HPDE6-E6E7 (cell line): ENCODE measurements around the gene SUCLA2.
A peak's percentile ranks its signal among the peaks of the same experiment; 100 is the strongest.
"Not testable (repeated sequence)": the region's sequence is repeated elsewhere in the genome, so short reads cannot be mapped to it uniquely, and the experiment has no call there.

Source experiments
- DNase-seq: peaks from one replicate; pipeline ENCODE4 v3.0.0; 2011; ENCODE audit warnings: missing footprints; ENCODE audit errors: extremely low spot score

Gene SUCLA2

DNA sequence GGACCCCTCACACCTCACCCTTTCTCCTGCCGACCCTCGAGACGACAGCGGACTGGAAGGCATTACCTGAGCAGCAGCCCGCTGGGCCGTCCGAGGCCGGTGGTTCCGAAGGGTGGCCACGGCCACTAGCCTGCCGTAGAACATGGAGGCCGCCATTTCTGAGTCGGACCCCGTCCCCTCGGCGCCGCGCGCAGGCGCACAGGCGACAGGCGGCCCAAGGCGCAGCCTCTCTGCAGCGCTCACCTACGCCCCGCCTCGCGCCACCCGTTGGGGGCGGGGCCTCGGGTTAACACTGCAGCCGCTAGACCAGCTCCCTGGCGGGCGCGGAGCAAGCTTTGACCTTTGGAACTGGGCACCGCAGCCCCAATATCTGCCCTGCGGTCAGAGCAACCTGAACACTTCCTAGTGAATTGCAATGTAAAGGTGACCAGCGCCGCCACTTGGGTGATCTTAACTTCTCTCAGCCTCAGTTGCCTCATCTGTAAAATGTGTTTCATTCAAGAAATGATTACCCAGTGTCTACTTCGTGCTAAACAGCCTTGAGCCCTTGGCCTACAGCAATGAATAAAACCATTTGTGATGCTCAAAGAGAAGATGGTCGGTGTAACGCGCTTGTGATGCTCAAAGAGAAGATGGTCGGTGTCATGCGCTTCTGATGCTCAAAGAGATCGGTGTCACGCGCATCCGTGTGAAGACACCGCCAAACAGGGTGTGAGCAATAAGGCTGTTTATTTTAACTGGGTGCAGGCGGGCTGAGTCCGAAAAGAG lies at the start of gene SUCLA2:
SUCLA2 (minus strand) TSS at position 160 of the 768 bp plus-strand sequence; CDS start at position 156, 4 bp downstream.
- peak; percentile 62 for DNase-seq

DNA sequence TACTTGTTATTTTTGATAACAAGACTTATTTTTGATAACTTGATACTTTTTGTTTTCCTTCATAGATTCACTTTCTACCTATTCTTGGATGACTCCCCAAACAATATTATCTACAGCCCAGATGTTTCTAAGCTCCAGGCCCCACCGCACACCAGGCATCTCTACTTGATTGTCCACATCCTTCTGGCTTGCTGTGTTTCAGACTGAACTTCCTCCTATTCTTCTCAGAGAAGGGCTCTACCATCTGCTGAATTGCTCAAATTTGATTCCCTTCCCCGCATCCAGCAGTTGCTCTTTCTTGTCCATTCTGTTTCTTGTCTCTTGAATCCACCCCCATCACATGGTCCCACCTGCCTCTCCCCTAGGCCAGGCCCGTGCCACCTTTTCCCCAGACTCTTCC lies 49.5 kb upstream of the SUCLA2 start:
- DNase-seq = no peak

DNA sequence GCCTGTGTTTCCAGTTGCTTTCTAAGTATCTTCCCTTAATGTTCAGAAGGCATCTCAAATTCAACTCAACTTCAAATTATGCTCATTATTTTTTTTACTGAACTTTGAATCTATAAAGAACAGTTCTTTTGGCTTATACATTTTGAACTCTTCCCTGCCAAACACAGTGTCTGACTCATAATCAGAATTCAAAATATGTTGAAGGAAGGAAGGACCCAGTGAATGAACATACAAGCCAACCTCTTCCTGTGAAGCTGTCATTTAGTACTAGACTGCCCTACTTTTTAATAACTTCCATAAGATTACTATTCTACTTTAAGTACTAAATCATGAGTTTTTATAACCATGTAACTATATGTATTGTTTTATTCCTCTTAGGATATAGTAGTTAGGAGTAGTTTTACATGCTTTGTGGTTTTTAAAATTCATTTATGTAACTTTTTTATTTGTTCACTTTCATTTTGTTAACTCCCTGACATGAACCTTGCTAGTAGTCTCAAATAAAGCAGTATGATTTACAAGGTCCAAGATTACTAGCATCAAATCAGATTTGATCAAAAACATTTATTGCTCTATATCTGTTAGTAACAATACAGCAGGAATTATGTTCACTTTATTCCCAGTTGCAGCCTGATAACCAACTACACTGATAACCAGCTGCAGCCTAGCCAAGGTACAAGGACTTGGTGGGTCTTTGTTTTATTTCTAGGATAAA lies 42.9 kb upstream of the SUCLA2 start:
- DNase-seq = no peak

DNA sequence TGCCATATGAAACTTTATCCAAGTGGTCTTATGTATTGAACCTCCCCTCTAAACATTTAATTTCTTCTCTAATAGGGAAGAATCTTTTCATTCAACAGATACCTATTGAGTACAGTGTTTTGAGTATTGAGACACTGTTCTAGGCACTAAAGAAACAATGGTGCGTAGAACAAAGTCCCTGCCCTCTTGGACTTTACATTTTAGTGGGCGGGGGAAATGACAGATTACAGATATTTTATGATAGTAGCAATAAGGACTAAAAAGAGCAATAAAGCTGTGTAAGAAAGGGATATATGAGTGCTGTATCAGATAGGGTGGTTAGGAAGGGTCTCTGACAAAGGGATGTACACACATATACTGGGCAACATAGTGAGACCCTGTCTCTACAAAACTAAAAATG lies 41.8 kb upstream of the SUCLA2 start:
- DNase-seq = no peak

DNA sequence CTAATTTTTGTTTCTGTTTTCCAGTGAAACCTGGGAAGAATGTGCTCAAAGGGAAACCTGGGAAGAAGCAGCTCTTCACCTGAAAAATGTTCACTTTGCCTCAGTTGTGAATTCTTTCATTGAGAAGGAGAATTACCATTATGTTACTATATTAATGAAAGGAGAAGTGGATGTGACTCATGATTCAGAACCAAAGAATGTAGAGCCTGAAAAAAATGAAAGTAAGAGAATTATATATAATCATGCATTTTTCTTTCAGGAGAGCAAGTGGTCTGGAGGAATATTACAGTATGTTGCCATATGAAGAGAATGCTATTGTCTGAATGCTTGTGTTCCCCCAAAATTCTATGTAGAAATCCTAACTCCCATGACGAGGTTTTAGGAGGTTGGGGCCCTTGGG lies 39.8 kb upstream of the SUCLA2 start:
- DNase-seq = no peak

DNA sequence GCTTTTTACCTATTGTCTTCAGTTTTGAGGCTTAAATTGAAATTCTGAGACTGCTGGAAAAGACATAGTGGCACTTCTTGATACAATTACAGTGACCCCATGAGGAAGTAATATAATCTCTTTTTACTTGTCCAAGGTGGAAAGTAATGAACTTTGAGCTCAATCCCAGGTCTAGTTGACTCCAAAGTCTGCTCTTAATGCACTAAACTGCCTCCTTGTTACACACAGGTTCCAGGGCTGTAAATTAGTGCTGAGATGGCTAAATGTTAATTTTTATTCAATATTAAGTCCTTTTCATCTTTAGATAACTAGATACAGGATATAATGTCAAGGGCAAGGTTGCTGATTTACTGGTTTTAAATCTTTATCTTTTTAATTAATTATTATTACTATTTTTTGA lies 39.0 kb upstream of the SUCLA2 start:
- DNase-seq = no peak

DNA sequence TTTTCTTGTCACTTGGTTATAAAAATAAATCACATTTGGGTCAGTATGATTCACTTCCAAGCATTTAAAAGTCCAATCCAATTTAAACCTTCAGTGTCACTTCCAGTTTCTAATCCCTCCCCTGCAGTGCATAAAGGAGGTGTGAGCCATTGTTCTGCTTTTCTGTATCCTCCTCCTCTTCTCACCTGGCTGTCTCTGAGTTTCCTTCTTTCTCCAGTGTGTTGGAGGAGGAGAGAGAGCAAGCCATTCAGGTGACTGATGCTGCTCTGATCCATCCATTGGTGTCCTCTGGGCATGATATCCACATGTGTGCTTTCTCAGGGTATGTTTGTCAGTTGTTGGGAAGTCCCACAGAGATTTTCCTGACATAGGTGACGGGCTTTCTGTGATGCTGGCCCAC lies 37.7 kb upstream of the SUCLA2 start:
- DNase-seq = no peak

DNA sequence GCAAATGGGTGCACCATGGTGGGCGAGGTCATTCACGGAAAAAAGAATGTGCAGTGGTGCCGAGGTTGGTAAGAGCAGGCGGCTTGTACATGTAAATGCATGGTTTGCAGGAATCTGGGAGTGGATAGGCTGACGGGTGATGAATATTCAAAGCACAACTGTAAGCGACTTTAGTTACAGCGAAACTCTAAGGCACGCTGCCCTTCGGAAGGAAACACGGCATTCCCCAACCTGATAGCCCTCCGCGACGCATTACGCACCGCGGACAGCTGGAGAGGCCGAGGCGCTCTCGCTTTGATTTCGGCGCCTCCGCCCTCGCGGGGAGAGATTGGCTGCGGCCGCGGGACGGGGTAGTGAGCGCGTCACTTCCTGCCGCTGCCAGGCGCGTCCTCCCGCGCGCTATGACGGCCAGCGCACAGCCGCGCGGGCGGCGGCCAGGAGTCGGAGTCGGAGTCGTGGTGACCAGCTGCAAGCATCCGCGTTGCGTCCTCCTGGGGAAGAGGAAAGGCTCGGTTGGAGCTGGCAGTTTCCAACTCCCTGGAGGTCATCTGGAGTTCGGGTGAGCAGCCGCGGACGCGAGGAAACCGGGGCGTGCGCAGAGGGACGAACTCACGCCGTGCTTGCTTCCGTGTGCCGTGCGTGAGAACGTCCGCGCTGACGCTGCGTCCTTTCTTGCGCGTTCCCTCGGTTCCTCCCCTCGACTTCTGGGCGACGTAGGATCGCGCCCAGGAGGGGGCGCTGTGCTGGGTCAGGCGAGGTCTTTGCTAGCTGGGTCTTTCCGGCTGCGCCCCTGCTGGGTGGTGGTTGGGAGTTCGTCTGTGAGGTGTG lies 36.5 kb upstream of the SUCLA2 start, which contains the start of gene NUDT15:
NUDT15 (plus strand) TSS at position 381 of the 828 bp plus-strand sequence; CDS start at position 402, 21 bp downstream.
- peak; percentile 67 for DNase-seq

DNA sequence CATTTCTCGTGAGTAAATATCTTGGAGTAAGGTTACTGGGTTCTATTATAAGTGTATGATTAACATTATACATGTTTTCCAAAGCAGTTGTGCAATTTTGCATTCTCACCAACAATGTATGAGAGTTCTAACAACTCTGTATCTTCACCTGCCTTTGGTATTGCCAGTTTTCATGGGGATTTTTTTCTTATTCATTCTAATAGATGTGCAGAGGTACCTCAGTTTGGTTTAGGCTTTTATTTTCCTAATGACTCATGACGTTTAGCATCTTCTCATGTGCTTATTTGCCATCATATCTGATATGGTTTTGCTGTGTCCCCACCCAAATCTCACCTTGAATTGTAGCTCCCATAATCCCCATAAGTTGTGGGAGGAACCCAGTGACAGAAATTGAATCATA lies 28.8 kb upstream of the SUCLA2 start:
- DNase-seq = no peak

DNA sequence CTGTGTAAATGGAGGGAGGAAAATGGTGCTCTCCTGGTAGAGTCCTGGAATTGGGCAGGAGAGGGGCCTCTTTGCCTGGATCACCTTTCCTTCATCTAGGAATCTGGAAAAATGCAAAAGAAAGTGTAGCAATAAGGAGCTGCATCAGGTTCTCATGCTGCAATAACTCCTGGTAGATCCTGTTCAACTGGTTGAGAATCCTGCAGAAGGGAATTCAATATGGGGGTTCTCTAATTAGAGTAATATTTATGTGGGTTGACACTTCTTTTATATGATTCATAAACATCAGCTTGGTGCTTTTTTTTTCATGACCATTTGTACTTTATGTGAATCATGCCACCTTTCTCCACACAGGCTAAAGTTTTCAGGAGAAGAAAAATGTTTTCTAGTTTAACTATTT lies 27.0 kb upstream of the SUCLA2 start:
- DNase-seq = no peak

DNA sequence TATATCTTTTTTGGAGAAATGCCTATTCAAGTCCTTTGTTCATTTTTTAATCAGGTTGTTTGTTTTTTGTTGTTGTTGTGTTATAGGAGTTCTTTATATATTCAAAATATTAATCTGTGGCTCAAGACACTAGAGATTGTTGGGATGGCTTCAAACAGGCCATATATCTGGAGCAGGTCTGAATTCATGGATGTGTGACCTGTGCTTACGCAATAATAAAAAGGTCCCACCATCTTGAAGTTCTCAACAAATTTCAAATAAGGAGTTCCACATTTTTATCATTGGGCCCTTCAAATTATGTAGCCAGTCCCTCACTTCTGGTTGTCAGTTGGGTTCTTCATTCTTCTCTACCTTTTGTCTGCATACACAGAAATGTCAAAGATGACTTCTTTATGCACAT lies 18.7 kb upstream of the SUCLA2 start:
- DNase-seq = no peak

DNA sequence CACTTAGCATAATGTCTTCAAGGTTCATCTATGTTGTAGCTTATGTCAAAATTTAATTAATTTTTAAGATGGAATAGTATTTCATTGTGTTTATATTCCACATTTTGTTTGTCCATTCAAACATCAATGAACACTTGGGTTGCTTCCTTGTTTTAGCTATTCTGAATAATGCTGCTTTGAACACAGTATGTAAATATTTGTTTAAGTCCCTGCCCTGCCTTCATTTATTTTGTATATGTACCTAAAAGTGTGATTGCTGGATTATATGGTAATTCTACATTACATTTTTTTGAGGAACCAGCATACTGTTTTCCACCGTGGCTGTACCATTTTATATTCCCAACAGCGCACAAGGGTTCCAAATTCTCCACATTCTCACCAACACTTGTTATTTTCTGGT lies 17.6 kb upstream of the SUCLA2 start:
- DNase-seq = no peak

DNA sequence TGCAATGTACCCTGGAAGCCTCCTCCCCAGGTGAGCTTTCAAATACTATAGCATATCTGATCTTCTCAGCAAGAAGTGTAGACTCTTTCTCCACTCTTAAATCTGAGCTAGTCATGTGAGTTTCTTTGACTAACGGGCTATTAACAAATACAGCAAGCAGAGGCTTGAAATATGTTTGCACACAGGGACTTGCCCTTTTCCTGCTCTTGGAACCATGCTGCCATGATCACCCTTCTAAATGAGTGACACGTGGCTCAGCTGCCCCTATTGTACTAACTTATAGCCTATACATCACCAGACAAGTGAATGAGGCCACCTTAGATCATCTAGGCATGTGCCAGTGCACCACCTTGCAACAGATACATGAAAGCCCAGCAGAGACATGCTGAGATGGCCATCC lies 13.3 kb upstream of the SUCLA2 start:
- no peak for DNase-seq

DNA sequence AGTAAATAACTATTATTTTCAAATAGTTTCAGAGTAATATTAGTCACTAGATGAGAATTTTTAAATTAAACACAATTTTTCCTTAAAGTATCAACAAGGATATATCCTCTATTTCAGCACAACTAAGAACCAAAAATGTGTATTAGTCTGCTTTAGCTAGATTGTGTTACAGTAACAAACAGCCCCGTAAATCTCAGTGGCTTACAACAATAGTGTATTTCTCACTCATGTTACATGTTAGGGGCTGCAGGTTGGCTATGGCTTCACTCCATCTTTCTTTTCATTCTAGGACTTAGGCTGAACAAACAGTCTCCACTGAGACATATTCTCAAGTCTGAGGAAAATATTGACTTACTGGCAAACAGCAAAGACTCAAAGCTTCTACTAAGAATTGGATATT lies 11.6 kb upstream of the SUCLA2 start:
- DNase-seq = no peak

DNA sequence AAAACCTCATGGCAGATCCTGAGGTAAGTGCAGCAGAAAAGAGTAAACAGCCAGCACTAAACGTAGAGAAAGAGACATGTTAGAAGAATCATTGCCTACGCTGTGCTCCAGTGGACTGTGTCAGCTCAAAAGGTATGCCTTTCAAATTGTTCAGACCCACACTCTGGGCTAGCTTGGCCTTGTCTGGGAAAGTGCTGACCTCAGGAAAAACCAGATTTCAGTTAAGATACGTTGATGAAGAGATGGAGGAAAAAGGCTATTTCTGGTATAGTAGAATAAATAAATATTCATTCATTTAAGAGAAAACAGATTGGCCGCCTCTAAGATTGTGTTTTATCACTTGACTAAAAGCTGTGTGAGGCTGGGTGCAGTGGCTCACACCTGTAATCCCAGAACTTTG lies 9.6 kb upstream of the SUCLA2 start:
- no peak for DNase-seq

DNA sequence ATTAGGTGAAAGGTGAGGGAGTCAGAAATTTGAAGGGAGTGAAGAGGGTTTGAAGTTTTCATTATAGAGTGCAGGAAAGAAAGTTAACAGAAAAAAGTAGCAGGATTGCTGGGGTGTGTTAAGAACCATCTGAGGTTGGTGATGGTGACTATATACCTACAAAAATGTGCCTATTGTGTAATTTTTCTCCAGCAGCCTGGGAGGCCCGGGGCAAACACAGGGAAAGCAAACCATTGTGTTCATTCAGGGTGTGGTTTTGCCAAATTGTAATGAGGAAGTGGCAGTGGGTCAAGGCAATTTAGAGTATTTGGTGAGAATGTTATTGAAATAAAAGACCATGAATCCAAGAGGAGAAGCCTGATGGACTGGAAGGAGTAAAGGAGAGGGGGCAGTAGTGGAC lies 8.2 kb upstream of the SUCLA2 start:
- peak; percentile 27 for DNase-seq

DNA sequence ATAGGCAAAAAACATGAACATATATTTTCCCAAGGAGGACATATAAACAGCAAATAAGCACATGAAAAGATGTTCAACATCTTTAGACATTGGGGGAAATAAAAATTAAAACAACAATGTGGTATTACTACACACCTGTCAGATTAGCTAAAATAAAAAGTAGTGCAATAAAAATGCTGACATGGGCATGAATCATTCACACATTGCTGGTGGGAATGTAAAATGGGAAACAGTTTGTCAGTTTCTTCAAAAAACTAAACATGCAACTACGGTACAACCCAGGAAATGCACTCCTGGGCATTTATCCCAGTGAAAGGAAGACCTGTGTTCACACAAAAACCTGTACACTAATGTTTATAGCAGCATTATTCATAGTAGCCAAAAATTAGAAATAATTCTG lies 5.3 kb upstream of the SUCLA2 start:
- no peak for DNase-seq

DNA sequence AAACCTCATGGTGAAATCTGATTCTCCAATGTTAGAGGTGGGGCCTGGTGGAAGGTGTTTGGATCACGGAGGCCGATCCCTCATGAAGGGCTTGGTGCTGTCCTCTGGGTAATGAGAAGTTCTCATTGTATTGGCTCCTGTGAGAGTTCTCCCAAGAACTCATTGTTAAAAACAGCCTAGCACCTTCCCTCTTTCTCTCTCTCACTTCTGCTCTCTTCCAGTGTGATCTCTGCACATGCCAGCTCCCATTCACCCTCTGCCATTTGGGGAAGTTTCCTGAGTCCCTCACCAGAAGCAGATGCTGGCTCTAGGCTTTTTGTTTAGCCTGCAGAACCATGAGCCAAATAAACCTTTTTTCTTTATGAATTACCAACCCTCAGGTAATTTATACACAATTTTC lies 3.1 kb upstream of the SUCLA2 start:
- DNase-seq = no peak

DNA sequence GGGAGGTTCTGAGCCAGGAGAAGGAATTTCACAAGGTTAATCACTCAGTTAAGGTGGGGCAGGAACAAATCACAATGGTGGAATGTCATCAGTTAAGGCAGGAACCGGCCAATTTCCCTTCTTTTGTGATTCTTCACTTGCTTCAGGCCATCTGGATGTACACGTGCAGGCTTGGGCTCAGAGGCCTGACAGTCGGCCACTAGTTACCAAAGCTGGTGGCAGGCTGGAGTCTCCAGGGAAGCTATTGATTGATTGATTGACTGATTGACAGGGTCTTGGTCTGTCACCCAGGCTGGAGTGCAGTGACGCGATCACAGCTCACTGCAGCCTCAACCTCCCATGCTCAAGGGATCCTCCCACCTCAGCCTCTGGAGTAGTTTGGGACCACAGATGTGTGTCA lies 926 bp upstream of the SUCLA2 start:
- DNase-seq = not testable (repeated sequence)

DNA sequence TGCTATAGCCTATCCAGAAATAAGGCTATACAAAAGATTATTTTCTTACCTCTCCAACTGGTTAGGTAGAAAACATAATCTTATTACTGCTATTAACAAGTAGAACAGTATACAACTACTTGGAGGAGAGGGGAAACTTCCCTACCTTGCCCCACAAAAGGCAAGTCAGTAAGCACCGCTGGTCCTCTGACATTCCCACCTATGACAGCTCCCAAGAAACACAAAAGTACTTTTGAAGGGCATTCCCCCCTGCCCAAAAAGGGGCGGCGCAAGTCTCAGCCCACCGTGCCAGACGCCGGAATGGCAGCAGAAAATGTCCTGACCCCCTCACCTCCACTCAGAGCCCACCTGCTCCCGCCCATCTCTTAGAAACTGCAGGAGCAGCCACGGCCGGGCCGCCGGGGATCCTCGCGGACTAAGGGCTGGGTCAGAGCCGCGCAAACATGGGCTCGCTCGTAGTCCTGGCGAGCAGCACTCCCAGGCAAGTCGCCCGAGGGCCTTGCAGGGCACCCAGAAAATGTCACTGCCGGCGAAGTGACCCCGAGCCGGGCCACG lies 437 bp downstream of the SUCLA2 start:
- DNase-seq = no peak

DNA sequence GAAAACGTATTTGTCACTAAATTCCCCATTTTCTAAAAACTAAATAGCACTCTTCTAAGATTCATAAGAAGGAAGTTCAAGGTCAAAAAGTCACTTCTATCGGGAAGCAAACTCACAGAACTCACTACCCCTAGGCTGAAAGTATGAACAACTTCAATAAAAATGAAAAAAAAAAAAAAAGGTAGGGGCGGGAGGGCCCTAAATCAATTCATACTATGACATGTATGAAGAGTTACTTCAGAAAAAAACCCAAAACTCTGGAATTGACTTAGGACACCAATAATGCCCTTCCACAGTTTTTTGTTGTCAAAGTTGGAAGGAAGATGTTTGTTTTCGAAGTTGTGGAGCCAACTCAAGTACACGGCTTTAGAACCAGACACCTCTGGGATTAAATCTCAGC lies 1.1 kb downstream of the SUCLA2 start:
- no peak for DNase-seq

DNA sequence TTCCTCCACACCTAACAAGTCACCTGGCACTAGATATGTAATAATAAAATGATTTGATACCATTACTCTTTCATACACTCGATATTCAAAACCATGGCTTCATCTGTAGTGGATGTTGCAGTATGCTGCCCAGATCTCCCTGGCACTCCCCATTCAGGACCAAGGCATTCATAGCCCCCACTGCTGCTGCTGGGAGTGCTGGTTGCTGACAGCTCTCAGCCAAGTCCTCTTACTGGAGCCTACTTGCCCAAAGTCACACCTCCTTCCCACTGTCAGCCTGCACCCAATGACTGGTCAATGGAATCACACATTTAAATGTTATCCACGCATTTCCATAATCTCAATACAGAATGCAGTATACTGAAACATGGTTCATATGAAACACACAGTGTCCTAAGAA lies 3.7 kb downstream of the SUCLA2 start:
- DNase-seq = no peak
